GM18873 (cell line): ENCODE measurements around the gene DMAC2.
"Not testable (repeated sequence)": the region's sequence is repeated elsewhere in the genome, so short reads cannot be mapped to it uniquely, and the experiment has no call there.

Experiments used
- ATAC-seq: cut with Tn5 transposase; IDR thresholded peaks from one replicate; pipeline ENCODE4 v1.9.1; 2021; ENCODE audit warnings: mild to moderate bottlenecking, moderate library complexity, moderate number of reproducible peaks; ENCODE audit not compliant: unreplicated experiment, low FRiP score

The DMAC2 gene

GRCh38 chr19:41424335-41425173 lies 15.2 kb downstream of the DMAC2 start:
- no peak for ATAC-seq

DNA sequence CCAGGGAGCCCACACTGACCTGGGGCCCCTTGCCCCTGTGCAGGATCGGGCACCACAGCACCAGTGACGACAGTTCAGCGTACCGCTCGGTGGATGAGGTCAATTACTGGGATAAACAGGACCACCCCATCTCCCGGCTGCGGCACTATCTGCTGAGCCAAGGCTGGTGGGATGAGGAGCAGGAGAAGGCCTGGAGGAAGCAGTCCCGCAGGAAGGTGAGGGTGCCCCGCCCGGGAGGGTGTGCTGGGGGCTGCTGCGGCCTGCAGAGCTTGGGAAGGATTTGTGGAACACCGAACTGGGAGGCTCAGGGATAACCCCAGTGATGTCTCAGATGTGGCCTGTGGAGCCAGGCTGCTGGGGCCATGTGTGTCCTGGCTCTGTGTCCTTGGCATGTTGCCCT lies 16.8 kb downstream of the DMAC2 start:
- ATAC-seq = no peak

GRCh38 chr19:41422456-41422855 lies 17.3 kb downstream of the DMAC2 start:
- ATAC-seq = no peak

GRCh38 chr19:41421973-41422372 lies 17.7 kb downstream of the DMAC2 start:
- ATAC-seq = no peak

DNA sequence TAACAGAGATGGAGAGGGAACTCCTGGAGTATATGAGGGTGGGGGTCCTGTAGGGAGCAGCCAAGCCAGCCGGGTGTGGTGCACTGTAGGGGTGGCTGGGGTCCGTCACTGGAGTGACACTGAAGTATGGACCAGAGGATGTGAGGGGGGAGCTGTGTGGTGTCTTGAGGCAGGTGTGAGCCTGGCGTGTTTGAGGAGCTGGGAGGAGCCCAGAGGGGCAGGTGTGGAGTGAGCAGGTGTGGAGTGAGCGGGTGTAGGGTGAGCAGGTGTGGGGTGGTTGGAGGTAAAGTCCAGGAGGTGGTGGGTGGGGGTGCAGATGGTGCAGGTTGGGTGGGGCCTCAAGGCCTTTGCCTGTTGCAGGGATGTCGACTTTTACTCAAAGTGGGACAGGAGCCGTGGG lies 18.4 kb downstream of the DMAC2 start:
- ATAC-seq = no peak

DNA sequence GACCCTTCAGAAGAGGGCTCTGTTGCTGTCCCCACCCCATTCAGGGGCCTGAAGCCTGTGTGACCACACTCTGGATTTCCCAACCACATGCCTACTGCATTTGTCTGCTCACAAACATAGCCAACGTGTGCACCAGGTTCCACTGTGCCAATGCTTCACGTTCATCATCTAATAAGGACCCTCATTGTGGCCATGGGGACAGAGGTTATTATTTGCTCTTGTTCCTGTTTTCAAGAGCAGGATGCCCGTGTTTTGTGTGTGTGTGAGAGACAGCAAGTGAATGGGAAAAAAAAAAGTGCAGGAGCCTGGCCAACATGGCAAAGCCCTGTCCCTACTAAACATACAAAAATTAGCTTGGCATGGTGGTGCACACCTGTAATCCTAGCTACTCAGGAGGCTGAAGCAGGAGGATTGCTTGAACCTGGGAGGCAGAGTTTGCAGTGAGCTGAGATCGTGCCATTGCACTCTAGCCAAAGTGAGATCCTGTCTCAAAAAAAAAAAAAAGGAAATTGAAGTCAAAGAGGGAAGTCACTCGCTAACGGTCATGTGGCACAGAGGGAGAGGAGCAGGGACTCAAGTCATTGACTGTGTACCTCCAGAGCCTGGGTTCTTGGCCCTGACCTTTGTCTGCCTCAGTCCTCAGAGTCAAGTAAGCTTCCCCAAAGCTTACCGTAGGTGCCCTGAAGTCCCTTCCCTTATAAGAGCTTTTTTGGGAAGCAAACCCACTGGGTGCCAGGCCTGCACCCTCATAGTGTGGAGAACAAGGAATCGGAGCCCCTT lies 19.4 kb downstream of the DMAC2 start:
- no peak for ATAC-seq

DNA sequence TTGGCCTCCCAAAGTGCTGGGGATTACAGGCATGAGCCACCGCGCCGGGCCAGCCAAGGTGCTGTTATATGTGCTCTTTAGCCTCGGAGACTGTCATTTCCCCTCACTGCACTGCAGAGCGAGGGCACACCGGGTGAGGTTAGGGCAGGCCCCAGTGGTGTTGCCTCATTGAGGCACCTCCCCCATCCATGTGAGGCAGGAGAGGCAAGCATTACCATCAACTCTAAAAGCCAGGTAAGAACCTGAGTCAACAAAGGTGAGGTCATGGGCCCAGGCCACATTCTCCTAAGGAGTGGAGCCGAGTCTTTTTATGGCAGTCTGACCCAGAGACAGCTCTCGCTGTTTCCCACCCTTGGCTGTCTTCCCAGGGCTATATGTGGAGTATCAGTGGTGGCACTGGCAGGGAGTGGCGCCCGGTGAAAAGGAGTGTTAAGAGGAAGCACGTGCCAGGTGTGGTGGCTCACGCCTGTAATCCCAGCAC lies 23.5 kb downstream of the DMAC2 start:
- no peak for ATAC-seq

GRCh38 chr19:41415154-41415571 lies 24.5 kb downstream of the DMAC2 start:
- no peak for ATAC-seq

- no peak for ATAC-seq
Observed at GRCh38 chr19:41414461-41414860, 25.3 kb downstream of the DMAC2 start.

DNA sequence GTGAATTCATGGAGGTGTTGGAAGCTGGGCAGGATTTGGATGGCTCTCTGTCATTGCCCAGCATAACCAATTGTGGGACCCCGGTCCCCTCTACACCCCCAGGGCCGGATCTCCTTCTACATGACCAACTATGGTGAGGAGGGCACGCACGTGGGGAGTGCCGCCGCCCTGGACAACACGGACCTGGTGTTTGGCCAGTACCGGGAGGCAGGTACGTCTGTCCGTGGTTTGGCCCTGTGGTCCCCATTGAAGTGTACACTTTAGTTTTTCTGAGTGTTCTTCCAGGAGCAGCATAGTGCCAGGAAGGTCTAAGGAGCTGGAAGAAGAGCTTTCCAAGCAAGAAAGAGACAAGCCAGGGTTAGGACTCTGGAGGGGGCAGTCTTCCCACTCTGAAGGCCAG lies 25.8 kb downstream of the DMAC2 start:
- ATAC-seq = no peak

DNA sequence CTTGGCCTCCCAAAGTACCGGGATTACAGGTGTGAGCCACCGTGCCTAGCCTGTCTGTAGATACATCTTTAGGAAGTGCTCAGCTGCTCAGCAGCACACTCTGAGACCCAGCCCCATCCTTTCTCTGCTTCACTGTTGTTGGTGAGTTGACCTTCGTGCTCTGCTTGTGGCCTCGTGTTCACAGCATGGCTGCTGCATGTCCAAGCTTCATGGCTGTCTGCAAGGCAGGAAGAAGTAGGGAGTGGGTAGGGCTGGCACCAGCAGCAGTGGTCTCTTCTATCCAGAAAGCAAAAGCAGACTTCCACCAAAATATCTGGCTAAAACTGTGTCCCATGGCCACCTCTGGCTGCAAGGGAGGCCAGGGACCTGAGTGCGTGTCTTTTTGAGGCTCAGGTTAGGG lies 26.8 kb downstream of the DMAC2 start:
- no peak for ATAC-seq

DNA sequence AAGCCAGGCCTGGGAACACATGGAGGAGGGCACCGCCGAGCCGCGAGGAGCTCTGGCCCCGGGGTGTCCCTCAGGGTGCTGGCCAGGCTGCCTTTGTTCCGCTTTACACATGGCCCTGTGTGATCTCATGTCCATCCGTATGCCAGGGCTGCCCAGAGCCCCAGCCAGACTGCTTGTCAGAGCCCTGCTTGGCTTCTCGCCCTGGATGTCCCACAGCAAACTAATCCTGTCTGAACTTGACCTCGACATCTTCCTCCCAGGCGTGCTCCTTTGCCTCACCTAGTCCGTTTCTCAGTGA lies 27.8 kb downstream of the DMAC2 start:
- no peak for ATAC-seq

DNA sequence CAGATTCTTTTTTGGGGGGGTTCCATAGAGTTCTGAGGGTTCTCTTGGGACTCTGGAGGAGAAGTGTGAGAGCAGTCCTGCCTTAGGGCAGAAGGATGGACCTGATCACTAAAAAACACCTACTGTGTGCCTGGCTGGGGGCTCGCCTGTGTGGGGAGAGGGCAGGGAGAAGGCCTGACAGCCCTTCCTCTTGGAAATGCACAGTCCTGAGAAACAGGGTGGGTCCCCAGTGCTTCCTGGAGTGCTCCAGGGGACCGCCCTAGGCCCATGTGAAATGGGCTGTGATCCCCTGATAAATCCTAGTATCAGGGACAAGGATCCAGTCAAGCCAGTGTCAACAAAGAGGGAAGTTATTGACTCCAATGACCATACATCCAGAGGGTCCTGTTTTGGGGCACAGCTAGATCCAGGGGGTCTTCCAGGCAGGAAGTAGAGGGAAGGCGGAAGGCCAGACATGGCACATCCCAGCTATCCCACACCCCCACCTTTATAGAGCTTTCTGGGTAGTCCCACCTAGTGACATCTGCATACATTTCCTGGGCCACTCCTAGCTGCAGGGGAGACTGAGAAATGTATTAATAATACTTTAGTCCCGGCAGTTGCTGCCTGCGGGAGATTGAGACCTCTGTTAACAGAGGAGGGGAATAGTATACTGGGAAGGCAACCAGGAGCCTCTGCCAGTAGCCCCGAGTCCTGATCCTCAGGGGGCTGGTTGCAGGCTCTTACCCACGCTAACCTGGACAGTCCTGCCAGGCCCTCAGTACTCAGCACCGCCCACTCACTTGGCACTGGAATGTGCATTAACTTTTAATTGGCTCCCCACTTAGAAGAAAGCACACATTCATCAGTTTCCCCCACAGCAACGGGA lies 28.4 kb downstream of the DMAC2 start:
- ATAC-seq = no peak

DNA sequence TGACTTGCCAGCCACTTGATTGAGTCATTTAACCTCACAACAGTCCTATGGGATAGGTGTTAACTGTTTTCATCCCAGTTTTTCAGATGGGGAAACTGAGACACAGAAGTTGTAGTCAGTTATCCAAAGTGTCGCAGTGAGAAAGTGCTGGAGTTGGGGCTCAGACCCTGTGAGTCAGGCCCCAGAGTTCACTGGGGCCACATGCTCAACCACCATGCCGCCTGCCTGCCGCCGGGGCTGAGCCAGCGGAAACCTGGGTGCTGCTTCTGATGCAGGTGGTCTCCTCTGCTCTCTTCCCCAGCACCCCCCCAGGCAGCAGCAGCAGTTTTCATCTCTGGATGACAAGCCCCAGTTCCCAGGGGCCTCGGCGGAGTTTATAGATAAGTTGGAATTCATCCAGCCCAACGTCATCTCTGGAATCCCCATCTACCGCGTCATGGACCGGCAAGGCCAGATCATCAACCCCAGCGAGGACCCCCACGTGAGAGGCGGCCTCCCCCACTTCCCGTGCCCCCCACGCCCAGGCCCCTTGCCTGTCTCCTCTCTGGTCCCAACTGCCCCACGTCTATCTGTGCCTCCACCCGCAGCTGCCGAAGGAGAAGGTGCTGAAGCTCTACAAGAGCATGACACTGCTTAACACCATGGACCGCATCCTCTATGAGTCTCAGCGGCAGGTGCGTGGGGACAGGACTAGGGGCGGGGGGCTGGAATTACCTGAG lies 29.2 kb downstream of the DMAC2 start:
- no peak for ATAC-seq

GRCh38 chr19:41409288-41409687 lies 30.4 kb downstream of the DMAC2 start:
- ATAC-seq = no peak

GRCh38 chr19:41408846-41409245 lies 30.9 kb downstream of the DMAC2 start:
- not testable (repeated sequence) for ATAC-seq

DNA sequence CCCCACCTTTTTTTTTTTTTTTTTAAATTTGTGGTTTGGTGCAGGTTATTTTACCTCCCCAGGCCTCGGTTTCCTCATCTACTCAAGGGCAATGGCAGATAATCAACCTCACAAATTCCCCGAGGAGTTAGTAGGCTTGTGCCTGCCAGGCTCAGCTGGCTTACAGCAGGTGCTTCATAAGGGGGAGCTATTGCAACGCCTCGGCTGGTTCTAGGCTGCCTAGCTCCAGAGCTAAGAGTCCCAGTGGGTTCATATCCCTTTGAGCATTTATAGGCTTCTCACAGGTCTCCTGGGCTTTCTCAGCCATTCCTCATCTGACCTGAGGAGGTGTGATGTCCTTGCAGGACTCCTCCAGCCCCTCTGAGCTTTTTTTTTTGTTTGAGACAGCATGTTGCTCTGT lies 31.5 kb downstream of the DMAC2 start:
- ATAC-seq = no peak

GRCh38 chr19:41407271-41407670 lies 32.4 kb downstream of the DMAC2 start:
- no peak for ATAC-seq

DNA sequence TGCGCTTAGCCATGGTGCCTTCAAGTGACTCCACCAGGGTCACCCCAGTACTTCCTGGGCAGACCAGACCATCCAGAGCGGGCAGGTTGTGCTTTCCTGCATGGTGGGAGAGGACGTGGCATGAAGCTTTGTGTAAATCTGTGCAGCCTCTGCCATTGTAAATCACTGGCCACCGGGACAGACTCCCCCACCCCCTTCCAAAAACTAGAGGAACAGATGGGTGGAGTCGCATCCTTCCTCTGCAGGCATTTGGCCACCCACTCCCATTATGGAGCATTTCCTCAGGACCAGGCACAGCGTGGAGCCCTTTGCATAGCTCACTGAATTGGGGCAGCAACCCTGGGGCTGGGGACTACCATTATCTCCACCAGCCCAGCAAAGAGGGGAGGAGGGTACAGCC lies 33.9 kb downstream of the DMAC2 start:
- ATAC-seq = no peak
